ENCODE results near the gene NHERF1. TPM values are rescaled to one million over a fixed set of nuclear protein-coding genes. Genes with fewer than 3 reads are reported as not detected.
A peak's percentile ranks its signal among the peaks of the same experiment; 100 is the strongest.

NHERF1 gene
- total RNA-seq, 2 experiments from 2014 or later = 254 to 281 TPM

DNA sequence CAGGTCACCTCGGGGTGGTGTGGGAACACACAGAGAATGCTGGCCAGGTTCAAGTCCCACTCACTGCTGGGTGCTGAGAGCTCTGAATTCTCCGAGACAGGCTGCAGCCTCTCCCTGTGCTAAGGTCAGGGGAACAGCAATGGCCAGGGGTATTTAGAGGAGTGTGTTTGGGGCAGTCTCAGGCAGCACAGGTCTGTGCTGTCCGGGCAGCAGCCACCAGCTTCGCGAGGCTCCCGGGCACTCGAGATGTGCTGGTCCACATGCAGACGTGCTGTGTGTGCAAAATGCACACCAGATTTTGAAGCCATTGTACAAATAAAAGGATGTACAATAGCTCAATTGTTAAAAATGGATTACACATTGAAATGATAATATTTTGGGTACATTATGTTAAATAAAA lies 7.1 kb downstream of the NHERF1 start:
- ChIA-PET POLR2A (no interaction called here), CTCF (interaction anchor here (0.7 to 2.4 kb wide), 8 partner anchors 10 to 462 kb away, joined by 3 to 8 read pairs (median 4); no protein-coding TSS in a partner anchor)
- Mint-ChIP-seq H3K36me3 (ENCODE audit: low read depth) (peaks cover 45% of the 10 kb centered on the region), H3K27ac (peak overlapping the region; percentile 25), H3K4me1 (peaks cover 89% of the 10 kb centered on the region), H3K4me3 (no peak overlapping the region), H3K27me3 (no peaks in the 10 kb centered on the region), H3K9me3 (no peaks in the 10 kb centered on the region)
- DNase-seq = no peak

DNA sequence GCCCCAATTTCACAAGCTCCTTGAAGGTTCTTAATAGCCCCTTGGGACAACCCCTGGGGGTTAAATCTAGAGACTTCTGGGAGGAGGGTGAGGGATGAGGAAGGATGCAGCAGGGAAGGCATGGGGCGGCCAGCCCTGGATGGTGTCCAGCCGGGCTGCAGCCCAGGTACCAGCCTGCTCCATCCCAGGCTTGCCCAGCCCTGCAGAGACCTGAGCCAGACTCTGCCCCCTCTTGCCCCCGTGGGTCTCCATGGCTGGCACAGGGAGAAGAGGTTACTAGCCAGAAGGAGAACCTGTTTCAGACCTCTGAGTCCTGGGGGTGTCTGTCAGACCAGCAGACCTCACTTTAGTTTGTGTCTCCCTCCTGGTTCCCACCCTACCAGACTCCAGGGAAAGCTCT lies 8.5 kb downstream of the NHERF1 start:
- Mint-ChIP-seq H3K9me3 (no peaks in the 10 kb centered on the region), H3K36me3 (ENCODE audit: low read depth) (peaks cover 32% of the 10 kb centered on the region), H3K4me3 (no peak overlapping the region), H3K27ac (peak overlapping the region; percentile 76), H3K4me1 (peaks cover 90% of the 10 kb centered on the region), H3K27me3 (no peaks in the 10 kb centered on the region)
- CTCF ChIA-PET = interaction anchor here (0.7 to 5.1 kb wide), 6 partner anchors 7 to 19 kb away, joined by 3 to 26 read pairs (median 12); no protein-coding TSS in a partner anchor
- POLR2A ChIA-PET = no interaction called here
- DNase-seq = no peak

DNA sequence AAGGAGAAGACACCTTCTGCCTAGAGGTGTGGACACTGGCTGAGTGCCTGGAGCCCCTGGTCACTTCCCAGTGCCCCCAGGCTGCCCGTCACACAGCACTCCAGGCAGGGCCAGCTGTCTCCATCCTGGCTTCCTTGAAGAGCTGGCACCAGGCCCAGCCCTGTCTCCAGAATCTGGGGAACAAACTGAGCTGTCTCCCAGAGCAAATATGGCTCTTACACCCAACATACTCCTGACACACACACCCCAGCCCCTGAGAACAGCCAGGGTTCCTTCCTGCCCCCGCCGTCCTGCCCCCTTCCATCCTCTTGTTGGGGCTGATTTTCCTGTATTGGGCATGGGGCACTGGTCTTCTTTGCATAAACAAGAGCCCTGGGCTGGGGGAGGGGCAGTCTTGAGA lies 9.1 kb downstream of the NHERF1 start:
- H3K4me3 Mint-ChIP-seq = peak overlapping the region; percentile 41
- peak overlapping the region; percentile 64 for H3K27ac Mint-ChIP-seq
- no peak for DNase-seq
- H3K9me3 Mint-ChIP-seq = no peaks in the 10 kb centered on the region
- ChIA-PET POLR2A (no interaction called here), CTCF (interaction anchor here (2.6 to 5.1 kb wide), 5 partner anchors 8 to 21 kb away, joined by 12 to 38 read pairs (median 24); partner anchors contain the start of gene NHERF1)
- H3K4me1 Mint-ChIP-seq = peaks cover 83% of the 10 kb centered on the region
- peaks cover 27% of the 10 kb centered on the region for H3K36me3 Mint-ChIP-seq (ENCODE audit: low read depth)
- no peaks in the 10 kb centered on the region for H3K27me3 Mint-ChIP-seq

DNA sequence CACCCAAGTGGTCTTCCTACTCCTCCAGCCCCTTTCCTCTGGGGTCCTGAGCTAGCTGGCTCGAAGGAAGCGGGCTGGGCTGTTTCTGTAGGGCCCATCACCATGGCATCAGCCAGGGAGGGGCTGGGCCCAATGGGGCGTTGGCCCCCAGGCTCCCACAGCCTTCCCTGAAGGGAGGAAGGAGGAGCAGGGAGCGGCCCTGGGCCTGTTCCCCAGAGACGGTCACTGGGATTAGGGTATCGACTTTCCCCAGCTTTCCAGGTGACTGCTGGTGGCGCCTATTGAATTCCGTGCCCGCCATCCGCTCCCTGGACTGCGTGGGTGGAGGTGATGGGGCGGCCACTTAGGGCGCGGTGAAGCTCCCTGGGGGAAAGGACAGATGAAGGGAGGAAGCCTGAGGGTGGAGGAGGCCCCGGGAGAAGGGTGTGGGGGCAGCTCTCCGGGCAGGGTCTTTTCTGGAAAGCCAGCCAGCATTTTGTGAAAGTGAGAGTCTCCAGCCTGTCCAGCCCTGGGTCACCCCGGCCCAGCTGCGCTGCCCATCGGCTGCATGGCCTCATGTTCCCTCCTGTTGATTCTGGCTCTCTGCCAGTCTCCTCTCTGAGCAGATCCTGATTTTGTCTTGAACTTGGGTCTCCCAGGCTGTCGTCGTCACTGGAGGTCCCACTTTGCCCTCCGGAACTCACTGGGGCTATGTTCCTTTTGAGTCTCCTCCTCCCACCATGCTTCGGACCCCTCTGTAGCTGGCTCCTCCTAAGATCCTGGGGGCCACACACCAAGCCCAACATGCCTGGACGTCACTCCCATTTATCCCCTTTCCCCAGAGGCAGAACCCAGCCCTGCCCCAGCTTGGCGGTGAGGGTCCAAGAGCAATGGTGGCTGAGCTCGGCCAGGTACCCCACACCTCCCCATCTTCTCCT lies 9.8 kb downstream of the NHERF1 start:
- H3K4me1 Mint-ChIP-seq = peaks cover 81% of the 10 kb centered on the region
- peak overlapping the region; percentile 71 for H3K4me3 Mint-ChIP-seq
- H3K36me3 Mint-ChIP-seq (ENCODE audit: low read depth) = peaks cover 24% of the 10 kb centered on the region
- no peaks in the 10 kb centered on the region for H3K27me3 Mint-ChIP-seq
- H3K9me3 Mint-ChIP-seq = no peaks in the 10 kb centered on the region
- CTCF ChIA-PET = interaction anchor here (1.4 to 5.1 kb wide), 8 partner anchors 8 to 101 kb away, joined by 4 to 38 read pairs (median 16); partner anchors contain the start of genes NAT9 and NHERF1
- DNase-seq = no peak
- POLR2A ChIA-PET = interaction anchor here (0.6 kb wide), 1 partner anchor 192 kb away, joined by 6 read pairs; no protein-coding TSS in a partner anchor
- peak overlapping the region; percentile 80 for H3K27ac Mint-ChIP-seq

DNA sequence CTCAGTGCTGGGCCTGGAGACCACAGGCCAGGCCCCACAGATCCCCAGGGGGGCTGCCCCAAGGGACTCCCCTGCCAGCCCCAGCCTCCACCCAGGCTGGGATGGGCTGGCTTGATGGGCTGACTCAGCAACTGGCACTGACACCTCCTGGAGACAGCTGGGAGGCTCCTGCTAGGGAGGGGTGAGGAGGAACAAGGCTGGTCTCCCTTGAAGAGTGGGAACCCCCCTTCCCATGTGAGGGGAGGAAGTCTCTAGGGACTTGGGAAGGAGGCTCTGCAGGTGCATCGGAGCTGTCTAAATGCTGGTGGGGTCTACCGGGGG lies 10.4 kb downstream of the NHERF1 start:
- ChIA-PET CTCF (interaction anchor here (1.0 to 5.1 kb wide), 11 partner anchors 9 to 101 kb away, joined by 3 to 38 read pairs (median 12); partner anchors contain the start of genes NAT9 and NHERF1), POLR2A (interaction anchor here (0.6 kb wide), 2 partner anchors 88 to 193 kb away, joined by 3 to 6 read pairs; no protein-coding TSS in a partner anchor)
- peaks cover 74% of the 10 kb centered on the region for H3K4me1 Mint-ChIP-seq
- peaks cover 21% of the 10 kb centered on the region for H3K36me3 Mint-ChIP-seq (ENCODE audit: low read depth)
- DNase-seq = no peak
- H3K9me3 Mint-ChIP-seq = no peaks in the 10 kb centered on the region
- H3K4me3 Mint-ChIP-seq = peak overlapping the region; percentile 71
- H3K27me3 Mint-ChIP-seq = no peaks in the 10 kb centered on the region
- H3K27ac Mint-ChIP-seq = peak overlapping the region; percentile 80

DNA sequence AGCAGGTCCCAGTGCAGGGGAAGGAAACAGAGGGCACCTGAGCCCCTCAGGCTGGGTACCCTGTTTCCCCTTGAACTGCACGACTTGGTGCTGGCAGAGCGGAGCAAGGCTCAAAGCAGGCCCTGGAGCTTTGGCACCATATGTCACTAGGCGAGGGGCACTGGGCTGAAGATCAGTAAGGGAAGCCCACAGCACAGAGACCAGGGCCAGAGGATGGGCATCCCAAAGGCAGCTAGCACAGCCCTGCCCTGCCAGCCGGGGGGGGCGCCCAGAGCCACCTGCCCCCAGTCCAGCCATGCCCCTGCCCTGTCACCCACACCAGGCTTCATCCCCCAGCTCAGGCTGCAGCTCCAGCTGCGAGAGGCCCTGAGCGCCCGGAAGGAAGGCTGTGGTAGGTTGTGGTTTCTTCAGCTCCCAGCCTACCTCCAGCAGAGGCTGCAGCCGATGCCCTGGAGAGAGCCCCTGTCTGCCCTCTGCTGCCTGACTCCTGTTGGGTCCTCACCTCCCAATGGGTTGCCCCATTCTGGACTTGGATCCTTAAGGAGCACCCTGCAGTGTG lies 10.9 kb downstream of the NHERF1 start:
- Mint-ChIP-seq H3K4me1 (peaks cover 70% of the 10 kb centered on the region), H3K36me3 (ENCODE audit: low read depth) (peaks cover 23% of the 10 kb centered on the region), H3K9me3 (no peaks in the 10 kb centered on the region), H3K27ac (peak overlapping the region; percentile 80), H3K4me3 (peak overlapping the region; percentile 71), H3K27me3 (no peaks in the 10 kb centered on the region)
- ChIA-PET CTCF (interaction anchor here (0.9 to 5.1 kb wide), 12 partner anchors 10 to 103 kb away, joined by 3 to 38 read pairs (median 10); partner anchors contain the start of genes NAT9 and NHERF1), POLR2A (interaction anchor here (0.6 kb wide), 1 partner anchor 89 kb away, joined by 3 read pairs; no protein-coding TSS in a partner anchor)
- DNase-seq = peak; percentile 74

DNA sequence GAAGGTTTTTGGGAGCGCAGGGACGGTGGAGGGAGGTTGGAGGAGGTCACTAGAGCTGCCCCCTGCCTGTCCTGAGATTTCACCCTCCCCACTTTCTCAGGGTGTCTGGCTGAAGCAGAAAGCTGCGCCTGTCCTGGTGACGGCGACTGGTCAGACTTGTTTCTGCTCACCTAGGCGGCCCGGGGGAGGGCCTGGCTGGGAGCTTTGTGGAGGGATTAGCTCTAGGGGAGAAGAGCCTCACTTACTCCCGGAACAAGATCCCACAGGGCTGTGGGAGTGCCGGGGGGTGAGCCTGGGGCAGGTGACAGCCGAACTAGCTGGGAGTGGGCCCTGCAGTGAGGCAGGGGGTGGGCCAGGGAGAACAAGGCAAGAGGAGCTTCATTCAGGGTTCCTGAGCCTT lies 11.5 kb downstream of the NHERF1 start:
- ChIA-PET POLR2A (no interaction called here), CTCF (interaction anchor here (0.7 to 5.1 kb wide), 12 partner anchors 10 to 193 kb away, joined by 3 to 38 read pairs (median 10); partner anchors contain the start of genes NAT9 and NHERF1)
- no peaks in the 10 kb centered on the region for H3K27me3 Mint-ChIP-seq
- H3K9me3 Mint-ChIP-seq = no peaks in the 10 kb centered on the region
- no peak for DNase-seq
- H3K27ac Mint-ChIP-seq = peak overlapping the region; percentile 80
- peaks cover 25% of the 10 kb centered on the region for H3K36me3 Mint-ChIP-seq (ENCODE audit: low read depth)
- peak overlapping the region; percentile 71 for H3K4me3 Mint-ChIP-seq
- peaks cover 64% of the 10 kb centered on the region for H3K4me1 Mint-ChIP-seq

DNA sequence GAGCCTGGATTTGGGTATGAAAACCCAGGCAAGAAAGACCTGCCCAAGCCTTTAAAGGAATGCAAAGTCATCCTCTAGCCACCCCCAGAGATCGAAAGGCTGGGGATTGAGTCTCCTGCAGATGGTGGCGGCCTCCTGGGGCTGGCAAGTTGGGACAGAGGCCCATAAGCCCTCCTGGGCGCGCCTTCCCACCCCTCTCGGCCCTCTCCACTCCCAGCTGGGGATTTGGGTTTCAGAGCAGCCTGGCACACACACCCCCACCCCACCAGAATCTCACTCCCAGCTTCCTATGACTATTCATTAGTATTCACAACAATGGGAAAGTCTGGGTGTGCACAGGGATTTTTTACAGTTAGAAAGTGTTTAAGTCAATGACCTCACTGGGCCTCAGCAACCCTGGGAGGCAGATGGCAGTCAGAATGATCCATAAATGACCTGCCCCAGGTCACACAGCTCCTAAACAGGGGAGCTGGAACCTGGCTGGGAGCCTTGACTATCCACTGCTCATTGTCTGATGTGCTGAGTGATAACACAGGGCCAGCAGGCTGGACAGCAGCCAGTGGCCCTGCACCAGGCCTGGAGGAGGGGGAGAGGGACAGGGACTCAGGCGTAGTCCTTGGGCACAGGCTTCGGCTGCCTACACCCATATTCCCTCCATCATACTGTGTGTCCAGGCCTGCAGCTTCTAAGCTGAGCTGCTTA lies 12.1 kb downstream of the NHERF1 start:
- peak overlapping the region; percentile 46 for H3K27ac Mint-ChIP-seq
- H3K27me3 Mint-ChIP-seq = no peaks in the 10 kb centered on the region
- no peak for DNase-seq
- CTCF ChIA-PET = interaction anchor here (0.7 to 5.1 kb wide), 8 partner anchors 10 to 194 kb away, joined by 3 to 38 read pairs (median 12); partner anchors contain the start of genes NAT9 and NHERF1
- H3K4me1 Mint-ChIP-seq = peaks cover 58% of the 10 kb centered on the region
- POLR2A ChIA-PET = no interaction called here
- H3K4me3 Mint-ChIP-seq = no peak overlapping the region
- H3K36me3 Mint-ChIP-seq (ENCODE audit: low read depth) = peaks cover 19% of the 10 kb centered on the region
- H3K9me3 Mint-ChIP-seq = no peaks in the 10 kb centered on the region

DNA sequence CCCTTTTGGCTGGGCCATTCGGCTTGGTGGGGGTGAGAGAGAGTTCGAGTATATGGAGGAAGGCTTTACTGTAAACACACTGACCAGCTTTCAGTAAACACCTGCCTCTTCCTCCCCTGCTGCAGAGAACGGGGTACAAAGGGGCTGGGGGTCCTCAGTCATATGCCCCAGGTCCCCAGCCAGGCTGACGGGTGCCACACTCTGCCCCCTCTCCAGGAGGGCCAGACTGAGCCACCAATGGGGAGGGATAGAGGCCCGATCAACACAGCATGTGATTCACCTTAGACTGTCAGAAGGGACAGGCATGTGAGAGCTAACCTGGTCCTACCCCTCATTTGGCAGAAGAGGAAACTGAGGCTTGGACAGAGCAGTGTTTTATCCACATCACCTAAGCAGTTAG lies 13.0 kb downstream of the NHERF1 start:
- ChIA-PET POLR2A (no interaction called here), CTCF (interaction anchor here (0.9 to 1.9 kb wide), 6 partner anchors 9 to 105 kb away, joined by 3 to 9 read pairs (median 4); no protein-coding TSS in a partner anchor)
- Mint-ChIP-seq H3K27me3 (no peaks in the 10 kb centered on the region), H3K36me3 (ENCODE audit: low read depth) (peaks cover 23% of the 10 kb centered on the region), H3K9me3 (no peaks in the 10 kb centered on the region), H3K4me1 (peaks cover 59% of the 10 kb centered on the region), H3K4me3 (no peak overlapping the region), H3K27ac (peak overlapping the region; percentile 19)
- no peak for DNase-seq

DNA sequence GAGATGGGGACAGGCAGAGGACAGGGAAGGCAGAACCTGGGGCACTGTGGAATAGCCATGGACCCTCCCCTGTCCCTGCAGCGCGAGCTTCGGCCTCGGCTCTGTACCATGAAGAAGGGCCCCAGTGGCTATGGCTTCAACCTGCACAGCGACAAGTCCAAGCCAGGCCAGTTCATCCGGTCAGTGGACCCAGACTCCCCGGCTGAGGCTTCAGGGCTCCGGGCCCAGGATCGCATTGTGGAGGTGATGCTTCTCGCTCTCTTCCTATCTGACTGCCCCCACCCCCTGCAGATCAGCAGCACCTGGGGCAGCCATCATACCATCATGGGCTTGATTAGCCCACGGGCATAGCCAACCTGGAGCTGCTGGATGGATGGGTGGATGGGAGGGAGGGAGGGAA lies 13.5 kb downstream of the NHERF1 start:
- POLR2A ChIA-PET = no interaction called here
- DNase-seq = no peak
- H3K4me3 Mint-ChIP-seq = no peak overlapping the region
- H3K36me3 Mint-ChIP-seq (ENCODE audit: low read depth) = peaks cover 23% of the 10 kb centered on the region
- no peaks in the 10 kb centered on the region for H3K9me3 Mint-ChIP-seq
- H3K27ac Mint-ChIP-seq = peak overlapping the region; percentile 19
- CTCF ChIA-PET = interaction anchor here (0.9 to 1.9 kb wide), 6 partner anchors 9 to 104 kb away, joined by 3 to 9 read pairs (median 4); no protein-coding TSS in a partner anchor
- no peaks in the 10 kb centered on the region for H3K27me3 Mint-ChIP-seq
- H3K4me1 Mint-ChIP-seq = peaks cover 56% of the 10 kb centered on the region

DNA sequence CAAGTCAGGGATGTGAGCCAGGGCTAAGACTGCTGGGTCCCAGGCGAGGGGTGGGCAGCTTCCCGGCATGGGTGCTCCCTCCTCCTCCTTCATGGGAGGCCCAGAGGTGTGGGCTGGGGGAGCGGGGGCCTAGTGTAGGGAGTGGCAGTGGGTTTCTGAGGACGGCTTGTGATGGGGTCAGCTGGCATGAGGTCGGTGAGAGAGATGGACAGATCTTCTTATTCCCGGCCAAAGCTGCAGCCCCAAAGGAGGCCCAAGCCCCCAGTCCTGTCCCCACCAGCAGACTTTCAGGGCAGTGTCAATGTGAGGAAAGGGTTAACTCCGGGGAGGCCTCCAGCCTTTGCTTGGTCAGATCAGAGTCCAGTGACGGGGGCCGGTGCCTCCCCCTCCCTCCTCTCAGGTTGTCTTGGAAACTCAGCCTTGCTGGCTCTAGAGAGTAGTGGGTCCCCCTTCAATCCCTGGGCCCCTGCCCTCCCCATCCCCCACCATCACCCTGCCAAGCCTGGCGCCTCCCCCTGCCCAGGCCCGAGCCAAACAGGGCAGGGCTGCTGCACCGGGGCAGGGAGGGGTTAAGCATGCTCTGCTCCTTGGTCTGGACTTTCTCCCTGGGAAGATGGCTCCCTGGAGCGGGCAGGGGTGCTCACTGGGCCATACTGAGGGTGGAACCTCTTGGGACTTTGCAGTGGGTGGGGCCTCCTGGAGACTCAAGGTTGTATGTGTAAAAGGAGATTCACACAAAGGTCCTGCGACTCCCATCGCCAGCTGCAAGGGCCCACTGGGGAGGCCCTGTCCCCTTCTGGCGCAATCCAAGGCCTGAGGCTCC lies 15.3 kb downstream of the NHERF1 start:
- ChIA-PET CTCF (interaction anchor here (1.0 to 1.9 kb wide), 3 partner anchors 10 to 106 kb away, joined by 3 to 5 read pairs (median 4); no protein-coding TSS in a partner anchor), POLR2A (no interaction called here)
- DNase-seq = no peak
- H3K27ac Mint-ChIP-seq = no peak overlapping the region
- no peaks in the 10 kb centered on the region for H3K27me3 Mint-ChIP-seq
- H3K4me1 Mint-ChIP-seq = peaks cover 43% of the 10 kb centered on the region
- no peak overlapping the region for H3K4me3 Mint-ChIP-seq
- peaks cover 34% of the 10 kb centered on the region for H3K36me3 Mint-ChIP-seq (ENCODE audit: low read depth)
- no peaks in the 10 kb centered on the region for H3K9me3 Mint-ChIP-seq
